Keratinocyte (primary cell): ENCODE results near the gene MX2.
A peak's percentile ranks its signal among the peaks of the same experiment; 100 is the strongest.

ENCODE experiments used
- EZH2 ChIP-seq: IDR thresholded peaks from one replicate; pipeline ENCODE4 v1.6.1; 2012; ENCODE audit warnings: inconsistent platforms, mild to moderate bottlenecking, low read length, moderate library complexity
- TF ChIP-seq, protein P1 (sequence below), 3 experiments: IDR thresholded peaks in 1 of 3; conservative IDR thresholded peaks in 1 of 3; optimal IDR thresholded peaks in 1 of 3; 2 replicates in 2 of 3; 3 replicates in 1 of 3; pipeline versions ENCODE3 to v1.5.1; 2011; ENCODE audit warnings: low read length in 3 of 3, mild to moderate bottlenecking in 3 of 3, moderate library complexity in 2 of 3, control low read depth in 1 of 3, inconsistent platforms in 1 of 3; ENCODE audit not compliant: insufficient read depth in 2 of 3; ENCODE audit errors: extremely low read depth in 1 of 3

DNA sequence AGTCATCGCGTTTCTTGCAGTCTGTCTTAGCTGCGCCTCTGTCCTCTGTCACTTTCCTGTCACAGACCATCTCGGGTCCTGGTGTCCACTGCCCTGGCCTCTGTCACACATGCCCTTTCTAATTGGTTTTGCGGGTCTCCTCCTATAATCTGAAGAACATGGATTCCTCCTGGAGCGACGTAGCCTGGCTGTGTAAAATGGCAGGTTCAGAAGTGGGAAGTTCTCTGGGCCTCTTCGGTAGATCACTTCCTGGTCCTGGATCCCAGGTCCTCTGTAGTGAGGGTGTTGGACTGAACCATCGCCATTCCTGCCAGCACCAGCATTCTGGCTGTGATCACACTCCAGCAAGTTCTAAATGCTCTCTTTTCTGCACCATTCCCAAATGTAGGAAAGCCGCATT lies 44.4 kb upstream of the MX2 start:
- TF ChIP-seq, protein P1, sequence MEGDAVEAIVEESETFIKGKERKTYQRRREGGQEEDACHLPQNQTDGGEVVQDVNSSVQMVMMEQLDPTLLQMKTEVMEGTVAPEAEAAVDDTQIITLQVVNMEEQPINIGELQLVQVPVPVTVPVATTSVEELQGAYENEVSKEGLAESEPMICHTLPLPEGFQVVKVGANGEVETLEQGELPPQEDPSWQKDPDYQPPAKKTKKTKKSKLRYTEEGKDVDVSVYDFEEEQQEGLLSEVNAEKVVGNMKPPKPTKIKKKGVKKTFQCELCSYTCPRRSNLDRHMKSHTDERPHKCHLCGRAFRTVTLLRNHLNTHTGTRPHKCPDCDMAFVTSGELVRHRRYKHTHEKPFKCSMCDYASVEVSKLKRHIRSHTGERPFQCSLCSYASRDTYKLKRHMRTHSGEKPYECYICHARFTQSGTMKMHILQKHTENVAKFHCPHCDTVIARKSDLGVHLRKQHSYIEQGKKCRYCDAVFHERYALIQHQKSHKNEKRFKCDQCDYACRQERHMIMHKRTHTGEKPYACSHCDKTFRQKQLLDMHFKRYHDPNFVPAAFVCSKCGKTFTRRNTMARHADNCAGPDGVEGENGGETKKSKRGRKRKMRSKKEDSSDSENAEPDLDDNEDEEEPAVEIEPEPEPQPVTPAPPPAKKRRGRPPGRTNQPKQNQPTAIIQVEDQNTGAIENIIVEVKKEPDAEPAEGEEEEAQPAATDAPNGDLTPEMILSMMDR (optimal IDR thresholded peaks at IDR 0.05 in 1 of 3, IDR thresholded peaks at IDR 0.05 in 1 of 3, conservative IDR thresholded peaks at IDR 0.05 in 1 of 3; ENCODE audit: extremely low read depth in 1 of 3, insufficient read depth in 2 of 3, low read length in 3 of 3) = no peak
- TF ChIP-seq EZH2 = peak; percentile 24
